ENCODE data around the gene METRNL.
A peak's percentile ranks its signal among the peaks of the same experiment; 100 is the strongest.
"Not testable (repeated sequence)": the region's sequence is repeated elsewhere in the genome, so short reads cannot be mapped to it uniquely, and the experiment has no call there.

Gene METRNL

GRCh38 chr17:83079352-83079747 lies at the start of gene METRNL:
METRNL (plus strand) TSS chr17:83079609; CDS start chr17:83079816, 207 bp downstream.
- peak; percentile 63 for DNase-seq

- no peak for DNase-seq
Measured at GRCh38 chr17:83030432-83030831, 49.0 kb upstream of the METRNL start.

- no peak for DNase-seq
Measured at GRCh38 chr17:83031321-83031945, 48.0 kb upstream of the METRNL start.

- not testable (repeated sequence) for DNase-seq
Measured at GRCh38 chr17:83031946-83032451, 47.4 kb upstream of the METRNL start.

- DNase-seq = no peak
Measured at GRCh38 chr17:83032781-83033180, 46.6 kb upstream of the METRNL start.

- no peak for DNase-seq
Measured at GRCh38 chr17:83034525-83034924, 44.9 kb upstream of the METRNL start.

- DNase-seq = no peak
Measured at GRCh38 chr17:83035722-83036121, 43.7 kb upstream of the METRNL start.

- no peak for DNase-seq
Measured at GRCh38 chr17:83036193-83036592, 43.2 kb upstream of the METRNL start.

GRCh38 chr17:83036666-83037065 lies 42.7 kb upstream of the METRNL start:
- DNase-seq = no peak

- no peak for DNase-seq
Measured at GRCh38 chr17:83037084-83037873, 42.1 kb upstream of the METRNL start.

- no peak for DNase-seq
Measured at GRCh38 chr17:83037874-83038165, 41.6 kb upstream of the METRNL start.

GRCh38 chr17:83038983-83039382 lies 40.4 kb upstream of the METRNL start:
- not testable (repeated sequence) for DNase-seq

- DNase-seq = peak; percentile 18
Measured at GRCh38 chr17:83041305-83041704, 38.1 kb upstream of the METRNL start.

GRCh38 chr17:83042522-83043158 lies 36.8 kb upstream of the METRNL start:
- no peak for DNase-seq

- not testable (repeated sequence) for DNase-seq
Measured at GRCh38 chr17:83044479-83044878, 34.9 kb upstream of the METRNL start.

- no peak for DNase-seq
Measured at GRCh38 chr17:83046448-83047181, 32.8 kb upstream of the METRNL start.

GRCh38 chr17:83047182-83047478 lies 32.3 kb upstream of the METRNL start:
- DNase-seq = no peak

GRCh38 chr17:83047818-83048475 lies 31.5 kb upstream of the METRNL start:
- not testable (repeated sequence) for DNase-seq

GRCh38 chr17:83050651-83051395 lies 28.6 kb upstream of the METRNL start:
- DNase-seq = no peak

GRCh38 chr17:83051396-83052240 lies 27.8 kb upstream of the METRNL start:
- peak; percentile 98 for DNase-seq

- no peak for DNase-seq
Measured at GRCh38 chr17:83052241-83052564, 27.2 kb upstream of the METRNL start.
